ENCODE measurements around the gene LTBP1.

Gene LTBP1

GRCh38 chr2:32931945-32932709 is 14.6 kb upstream of the LTBP1 start:
- no peak for DNase-seq

- no peak for DNase-seq
Measured at GRCh38 chr2:32932825-32933755, 13.7 kb upstream of the LTBP1 start.

- DNase-seq, result no peak
Measured at GRCh38 chr2:32933756-32934095, 13.0 kb upstream of the LTBP1 start.

GRCh38 chr2:32937602-32938448 is 8.9 kb upstream of the LTBP1 start:
- no peak for DNase-seq

GRCh38 chr2:32938934-32939333 is 7.8 kb upstream of the LTBP1 start:
- DNase-seq, result no peak

GRCh38 chr2:32940316-32940997 is 6.3 kb upstream of the LTBP1 start:
- no peak for DNase-seq

- DNase-seq, result no peak
Measured at GRCh38 chr2:32941944-32942690, 4.6 kb upstream of the LTBP1 start.

GRCh38 chr2:32942793-32943485 is 3.8 kb upstream of the LTBP1 start:
- no peak for DNase-seq

GRCh38 chr2:32945286-32945685 is 1.5 kb upstream of the LTBP1 start:
- no peak for DNase-seq

GRCh38 chr2:32947076-32947483 is 327 bp downstream of the LTBP1 start:
- DNase-seq, result no peak

GRCh38 chr2:32947484-32948143 is 861 bp downstream of the LTBP1 start:
- peak; percentile 18 for DNase-seq

GRCh38 chr2:32948266-32948665 is 1.5 kb downstream of the LTBP1 start:
- no peak for DNase-seq

GRCh38 chr2:32949260-32949659 is 2.5 kb downstream of the LTBP1 start:
- DNase-seq, result no peak

- DNase-seq, result no peak
Measured at GRCh38 chr2:32951672-32952071, 4.9 kb downstream of the LTBP1 start.

- DNase-seq, result no peak
Measured at GRCh38 chr2:32952761-32953476, 6.2 kb downstream of the LTBP1 start.

GRCh38 chr2:32954206-32954605 is 7.5 kb downstream of the LTBP1 start:
- DNase-seq, result no peak

GRCh38 chr2:32958821-32959220 is 12.1 kb downstream of the LTBP1 start:
- no peak for DNase-seq

- DNase-seq, result no peak
Measured at GRCh38 chr2:32960238-32960637, 13.5 kb downstream of the LTBP1 start.

- no peak for DNase-seq
Measured at GRCh38 chr2:32960647-32961403, 14.1 kb downstream of the LTBP1 start.
